Measurements from ENCODE around the gene SGPL1.
"Not testable (repeated sequence)": the region's sequence is repeated elsewhere in the genome, so short reads cannot be mapped to it uniquely, and the experiment has no call there.

SGPL1 gene

GRCh38 chr10:70815504-70816219, at the start of gene SGPL1:
Gene SGPL1, plus strand, starts transcription at chr10:70815948. Its CDS starts 906 bp downstream, at chr10:70816854.
- no peak for TF ChIP-seq JUND (IDR thresholded peaks at IDR 0.05; ENCODE audit: low read depth)
- peak; percentile 81 to 85 for DNase-seq (ENCODE audit: low read depth in 1 of 2, low spot score in 1 of 2)
- in situ Hi-C loops (cut with HindIII; ENCODE audit: low pct_unique_long_range_greater_than_20kb, low sequenced_read_pairs), result no loop called here

- DNase-seq (ENCODE audit: low read depth in 1 of 2, low spot score in 1 of 2); in situ Hi-C loops (cut with HindIII; ENCODE audit: low pct_unique_long_range_greater_than_20kb, low sequenced_read_pairs): not testable (repeated sequence)
These were observed 47.6 kb upstream of the SGPL1 start for GRCh38 chr10:70768026-70768685.

- no peak for TF ChIP-seq JUND (IDR thresholded peaks at IDR 0.05; ENCODE audit: low read depth)
- DNase-seq (ENCODE audit: low read depth in 1 of 2, low spot score in 1 of 2), result no peak
- in situ Hi-C loops (cut with HindIII; ENCODE audit: low pct_unique_long_range_greater_than_20kb, low sequenced_read_pairs), result no loop called here
These were observed 46.6 kb upstream of the SGPL1 start for GRCh38 chr10:70769121-70769520.

- no peak for TF ChIP-seq JUND (IDR thresholded peaks at IDR 0.05; ENCODE audit: low read depth)
- in situ Hi-C loops (cut with HindIII; ENCODE audit: low pct_unique_long_range_greater_than_20kb, low sequenced_read_pairs), result no loop called here
- DNase-seq (ENCODE audit: low read depth in 1 of 2, low spot score in 1 of 2), result no peak
These were observed 45.7 kb upstream of the SGPL1 start for GRCh38 chr10:70770001-70770400.

- in situ Hi-C loops (cut with HindIII; ENCODE audit: low pct_unique_long_range_greater_than_20kb, low sequenced_read_pairs); DNase-seq (ENCODE audit: low read depth in 1 of 2, low spot score in 1 of 2): not testable (repeated sequence)
These were observed 45.2 kb upstream of the SGPL1 start for GRCh38 chr10:70770516-70770915.

GRCh38 chr10:70771311-70772194, 44.2 kb upstream of the SGPL1 start:
- TF ChIP-seq JUND (IDR thresholded peaks at IDR 0.05; ENCODE audit: low read depth), result no peak
- DNase-seq (ENCODE audit: low read depth in 1 of 2, low spot score in 1 of 2), result no peak
- in situ Hi-C loops (cut with HindIII; ENCODE audit: low pct_unique_long_range_greater_than_20kb, low sequenced_read_pairs), result no loop called here

GRCh38 chr10:70772627-70773026, 43.1 kb upstream of the SGPL1 start:
- TF ChIP-seq JUND (IDR thresholded peaks at IDR 0.05; ENCODE audit: low read depth), result no peak
- in situ Hi-C loops (cut with HindIII; ENCODE audit: low pct_unique_long_range_greater_than_20kb, low sequenced_read_pairs), result no loop called here
- DNase-seq (ENCODE audit: low read depth in 1 of 2, low spot score in 1 of 2), result no peak

- in situ Hi-C loops (cut with HindIII; ENCODE audit: low pct_unique_long_range_greater_than_20kb, low sequenced_read_pairs), result no loop called here
- TF ChIP-seq JUND (IDR thresholded peaks at IDR 0.05; ENCODE audit: low read depth), result no peak
- no peak for DNase-seq (ENCODE audit: low read depth in 1 of 2, low spot score in 1 of 2)
These were observed 42.3 kb upstream of the SGPL1 start for GRCh38 chr10:70773461-70773860.

- in situ Hi-C loops (cut with HindIII; ENCODE audit: low pct_unique_long_range_greater_than_20kb, low sequenced_read_pairs), result no loop called here
- DNase-seq (ENCODE audit: low read depth in 1 of 2, low spot score in 1 of 2), result no peak
- no peak for TF ChIP-seq JUND (IDR thresholded peaks at IDR 0.05; ENCODE audit: low read depth)
These were observed 41.6 kb upstream of the SGPL1 start for GRCh38 chr10:70773965-70774809.

- TF ChIP-seq JUND (IDR thresholded peaks at IDR 0.05; ENCODE audit: low read depth), result no peak
- peak; percentile 76 to 92 for DNase-seq (ENCODE audit: low read depth in 1 of 2, low spot score in 1 of 2)
- in situ Hi-C loops (cut with HindIII; ENCODE audit: low pct_unique_long_range_greater_than_20kb, low sequenced_read_pairs), result no loop called here
These were observed 40.7 kb upstream of the SGPL1 start for GRCh38 chr10:70774810-70775678.

- DNase-seq (ENCODE audit: low read depth in 1 of 2, low spot score in 1 of 2), result peak in 1 of 2 experiments; percentile 25
- in situ Hi-C loops (cut with HindIII; ENCODE audit: low pct_unique_long_range_greater_than_20kb, low sequenced_read_pairs), result no loop called here
- no peak for TF ChIP-seq JUND (IDR thresholded peaks at IDR 0.05; ENCODE audit: low read depth)
These were observed 39.9 kb upstream of the SGPL1 start for GRCh38 chr10:70775679-70776454.

Measured in T47D (cell line).